Spleen (tissue), 7 donors: ENCODE data around the gene SETMAR.

ENCODE experiments used
- POLR2A ChIP-seq, 3 donors: fragments of 450-650 bp; IDR thresholded peaks; one replicate each; pipeline ENCODE4 v1.5.1; 2017; ENCODE audit warnings: antibody characterized with exemption in 3 of 3, mild to moderate bottlenecking in 1 of 3
- POLR2AphosphoS5 ChIP-seq, 3 donors: sonication (generic); formaldehyde crosslinking; IDR thresholded peaks; one replicate each; pipeline ENCODE4 v1.5.1; 2017; ENCODE audit warnings: antibody characterized with exemption in 3 of 3
- TF ChIP-seq, protein P1 (sequence below), 11 experiments: fragments of 200-600 bp in 7 of 11; fragments of 450-650 bp in 4 of 11; sonication (generic) in 4 of 11; IDR thresholded peaks in 8 of 11; conservative IDR thresholded peaks in 3 of 11; 1 replicate in 7 of 11; 2 replicates in 4 of 11; pipeline versions ENCODE4 v1.4.0 to v1.8.0; 2016 to 2021; ENCODE audit warnings: antibody characterized with exemption in 11 of 11, inconsistent platforms in 4 of 11, mild to moderate bottlenecking in 1 of 11
- donor health status: DM: no; HTN: no; CAD: no; lungs with moderate emphysema.
- donor health status: DM: no; HTN: no; CAD: no.
- donor health status: DM: no; HTN: no; CAD: no.

DNA sequence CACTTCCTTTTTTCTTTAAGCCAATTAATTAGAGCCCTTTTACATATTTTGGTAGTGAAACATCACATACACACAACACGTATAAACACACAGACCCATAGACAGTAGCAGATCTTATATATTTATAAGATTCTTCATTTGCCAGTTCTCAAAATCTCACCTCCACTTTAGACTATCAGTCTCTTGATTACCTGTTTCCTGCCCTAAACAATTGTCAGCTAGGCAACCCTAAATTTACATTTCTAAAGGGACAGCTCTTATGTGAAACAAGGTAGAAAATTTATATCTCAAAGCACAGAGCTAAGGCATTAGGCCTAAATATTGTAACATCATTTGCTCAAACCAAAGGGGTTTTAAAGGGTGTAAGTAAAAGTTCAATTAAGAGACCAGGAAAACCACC, 28.9 kb downstream of the SETMAR start:
- TF ChIP-seq, protein P1, sequence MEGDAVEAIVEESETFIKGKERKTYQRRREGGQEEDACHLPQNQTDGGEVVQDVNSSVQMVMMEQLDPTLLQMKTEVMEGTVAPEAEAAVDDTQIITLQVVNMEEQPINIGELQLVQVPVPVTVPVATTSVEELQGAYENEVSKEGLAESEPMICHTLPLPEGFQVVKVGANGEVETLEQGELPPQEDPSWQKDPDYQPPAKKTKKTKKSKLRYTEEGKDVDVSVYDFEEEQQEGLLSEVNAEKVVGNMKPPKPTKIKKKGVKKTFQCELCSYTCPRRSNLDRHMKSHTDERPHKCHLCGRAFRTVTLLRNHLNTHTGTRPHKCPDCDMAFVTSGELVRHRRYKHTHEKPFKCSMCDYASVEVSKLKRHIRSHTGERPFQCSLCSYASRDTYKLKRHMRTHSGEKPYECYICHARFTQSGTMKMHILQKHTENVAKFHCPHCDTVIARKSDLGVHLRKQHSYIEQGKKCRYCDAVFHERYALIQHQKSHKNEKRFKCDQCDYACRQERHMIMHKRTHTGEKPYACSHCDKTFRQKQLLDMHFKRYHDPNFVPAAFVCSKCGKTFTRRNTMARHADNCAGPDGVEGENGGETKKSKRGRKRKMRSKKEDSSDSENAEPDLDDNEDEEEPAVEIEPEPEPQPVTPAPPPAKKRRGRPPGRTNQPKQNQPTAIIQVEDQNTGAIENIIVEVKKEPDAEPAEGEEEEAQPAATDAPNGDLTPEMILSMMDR (IDR thresholded peaks at IDR 0.05 in 8 of 11, conservative IDR thresholded peaks at IDR 0.05 in 3 of 11): no peak
- TF ChIP-seq POLR2AphosphoS5 (IDR thresholded peaks at IDR 0.05) (no peak), POLR2A (IDR thresholded peaks at IDR 0.05) (no peak)
